Gastrocnemius medialis (tissue), 4 donors: Measurements from ENCODE around the gene TAS2R40. TPM values are rescaled to one million over a fixed set of nuclear protein-coding genes. Genes with fewer than 3 reads are reported as not detected.

Experiments used
- ATAC-seq, 2 donors: fragments of 150-250 bp; one replicate each; pipeline ENCODE4 v1.9.1; 2016
- DNase-seq, 2 donors: peaks; one replicate each; pipeline ENCODE4 v3.0.0-alpha.2; 2019
- H3K27ac ChIP-seq, 4 donors: fragments of 200-600 bp; sonication (generic); 1 replicate in 1 of 4; 2 replicates in 3 of 4; pipeline ENCODE4 v1.5.1; 2016 to 2018; ENCODE audit warnings: mild to moderate bottlenecking in 2 of 4, moderate library complexity in 1 of 4
- H3K27me3 ChIP-seq, 3 donors: fragments of 200-600 bp; sonication (generic) in 2 of 3; 1 replicate in 1 of 3; 2 replicates in 2 of 3; pipeline versions ENCODE4 v1.5.1 to v1.6.0; 2016 to 2019; ENCODE audit warnings: mild to moderate bottlenecking in 1 of 3, moderate library complexity in 1 of 3
- H3K36me3 ChIP-seq, 2 donors: fragments of 200-600 bp; sonication (generic) in 1 of 2; one replicate each; pipeline ENCODE4 v1.5.1; 2017 to 2018
- H3K4me1 ChIP-seq, 2 donors: fragments of 200-600 bp; sonication (generic) in 1 of 2; one replicate each; pipeline ENCODE4 v1.5.1; 2016 to 2017; ENCODE audit warnings: mild to moderate bottlenecking in 2 of 2
- H3K4me3 ChIP-seq, 4 donors: fragments of 200-600 bp; sonication (generic) in 3 of 4; 1 replicate in 1 of 4; 2 replicates in 3 of 4; pipeline ENCODE4 v1.5.1; 2016 to 2019; ENCODE audit warnings: mild to moderate bottlenecking in 2 of 4
- H3K9me3 ChIP-seq, 3 donors: fragments of 200-600 bp; sonication (generic) in 2 of 3; 1 replicate in 1 of 3; 2 replicates in 2 of 3; pipeline ENCODE4 v1.5.1; 2016 to 2019
- CTCF ChIP-seq, 5 experiments: fragments of 450-650 bp in 3 of 5; fragments of 200-600 bp in 2 of 5; sonication (generic) in 2 of 5; IDR thresholded peaks in 4 of 5; conservative IDR thresholded peaks in 1 of 5; 1 replicate in 4 of 5; 2 replicates in 1 of 5; pipeline ENCODE4 v1.5.1; 2016 to 2019; ENCODE audit warnings: antibody characterized with exemption in 5 of 5, mild to moderate bottlenecking in 3 of 5, moderate library complexity in 3 of 5
- POLR2A ChIP-seq, 2 donors: fragments of 450-650 bp; IDR thresholded peaks; one replicate each; pipeline ENCODE4 v1.6.1; 2017; ENCODE audit warnings: antibody characterized with exemption in 2 of 2, mild to moderate bottlenecking in 2 of 2, moderate library complexity in 2 of 2
- in situ Hi-C, 4 donors: fragments of 200-750 bp; cut with MboI; loops; one replicate each; pipeline versions ENCODE4 v1.15.0 to v1.8.0; 2017; ENCODE audit warnings: low sequenced_read_pairs in 4 of 4
- intact Hi-C: fragments of 100-400 bp; cut with DNase I; formaldehyde crosslinking; loops from one replicate; pipeline ENCODE4 v1.15.1; 2023; ENCODE audit warnings: low total_unique reads
- total RNA-seq, 4 donors: library from RNA; depleted of rRNA; stranded (reverse); fragments of >200 nt; gene quantifications; one replicate each; pipeline versions ENCODE4 v1.1.0 to v1.2.3, GENCODE V29; 2016

The TAS2R40 gene
- total RNA-seq, 4 donors from 2014 or later: not detected

GRCh38 chr7:143234533-143234875 lies 12.7 kb downstream of the TAS2R40 start:
- no peaks in the 10 kb centered on the region for H3K9me3 ChIP-seq
- in situ Hi-C loops: no loop called here
- no peak overlapping the region for H3K4me3 ChIP-seq
- no peak overlapping the region for H3K27ac ChIP-seq
- intact Hi-C loops: no loop called here
- ATAC-seq (no peak), DNase-seq (no peak)
- TF ChIP-seq POLR2A (IDR thresholded peaks at IDR 0.05) (no peak), CTCF (IDR thresholded peaks at IDR 0.05 in 4 of 5, conservative IDR thresholded peaks at IDR 0.05 in 1 of 5) (no peak)
- H3K4me1 ChIP-seq: no peaks in the 10 kb centered on the region
- H3K27me3 ChIP-seq: no peaks in the 10 kb centered on the region
- no peaks in the 10 kb centered on the region for H3K36me3 ChIP-seq

- in situ Hi-C loops: no loop called here
Observed at GRCh38 chr7:143235561-143235960, 13.7 kb downstream of the TAS2R40 start.

GRCh38 chr7:143236408-143236990 lies 14.7 kb downstream of the TAS2R40 start:
- no peak for ATAC-seq
- no peak overlapping the region for H3K27ac ChIP-seq
- peaks cover 0 to 4% of the 10 kb centered on the region in 2 donors for H3K4me1 ChIP-seq
- H3K36me3 ChIP-seq: no peaks in the 10 kb centered on the region
- no peaks in the 10 kb centered on the region for H3K27me3 ChIP-seq
- TF ChIP-seq CTCF (IDR thresholded peaks at IDR 0.05 in 4 of 5, conservative IDR thresholded peaks at IDR 0.05 in 1 of 5) (no peak), POLR2A (IDR thresholded peaks at IDR 0.05) (no peak)
- DNase-seq: no peak
- H3K4me3 ChIP-seq: no peak overlapping the region
- in situ Hi-C loops (no loop called here), intact Hi-C loops (no loop called here)
- H3K9me3 ChIP-seq: no peaks in the 10 kb centered on the region

More at GRCh38 chr7:143235561-143235960, 13.7 kb downstream of the TAS2R40 start:
- H3K27me3 ChIP-seq: no peaks in the 10 kb centered on the region
- intact Hi-C loops: no loop called here
- H3K4me3 ChIP-seq: no peak overlapping the region
- no peak overlapping the region for H3K27ac ChIP-seq
- no peak for ATAC-seq
- H3K9me3 ChIP-seq: no peaks in the 10 kb centered on the region
- H3K4me1 ChIP-seq: no peaks in the 10 kb centered on the region
- no peak for TF ChIP-seq POLR2A (IDR thresholded peaks at IDR 0.05)
- no peak for TF ChIP-seq CTCF (IDR thresholded peaks at IDR 0.05 in 4 of 5, conservative IDR thresholded peaks at IDR 0.05 in 1 of 5)
- no peak for DNase-seq
- H3K36me3 ChIP-seq: no peaks in the 10 kb centered on the region

- TF ChIP-seq CTCF (IDR thresholded peaks at IDR 0.05 in 4 of 5, conservative IDR thresholded peaks at IDR 0.05 in 1 of 5): no peak
- TF ChIP-seq POLR2A (IDR thresholded peaks at IDR 0.05): no peak
- H3K27me3 ChIP-seq: no peaks in the 10 kb centered on the region
- no peak for ATAC-seq
Observed at GRCh38 chr7:143237366-143237765, 15.5 kb downstream of the TAS2R40 start.

More at GRCh38 chr7:143237366-143237765, 15.5 kb downstream of the TAS2R40 start:
- in situ Hi-C loops (no loop called here), intact Hi-C loops (no loop called here)
- Histone ChIP-seq H3K9me3 (no peaks in the 10 kb centered on the region), H3K27ac (no peak overlapping the region), H3K4me1 (peaks cover 0 to 4% of the 10 kb centered on the region in 2 donors), H3K4me3 (no peak overlapping the region), H3K36me3 (no peaks in the 10 kb centered on the region)
- no peak for DNase-seq
